Bronchus fibroblast of lung (primary cell): ENCODE data around the gene PCK2. TPM values are rescaled to one million over a fixed set of nuclear protein-coding genes. Genes with fewer than 3 reads are reported as not detected.

Experiments used
- total RNA-seq: library from RNA; depleted of rRNA; stranded (reverse); fragments of >200 nt; gene quantifications from 2 replicates; pipeline ENCODE4 v1.2.3, GENCODE V29; 2015

Gene PCK2
- 63.3 and 65.6 TPM in 2 replicates for total RNA-seq

GRCh38 chr14:24093901-24094840 is at the start of gene PCK2:
TSS of gene PCK2 (plus strand) at chr14:24094311. CDS start at chr14:24094406, 95 bp downstream.

GRCh38 chr14:24051789-24052655 is 42.1 kb upstream of the PCK2 start, which contains the start of gene CARMIL3:
TSS of gene CARMIL3 (plus strand) at chr14:24052009. CDS start at chr14:24052154, 145 bp downstream.

GRCh38 chr14:24071144-24071697 is 22.9 kb upstream of the PCK2 start, which contains the start of gene CPNE6:
TSS of gene CPNE6 (plus strand) at chr14:24071562. CDS start at chr14:24072937, 1,375 bp downstream.

GRCh38 chr14:24114532-24115421 is 20.7 kb downstream of the PCK2 start, which contains the start of the genes DCAF11 and NRL:
TSS of gene DCAF11 (plus strand) at chr14:24114777. CDS start at chr14:24115595, 818 bp downstream.
TSS of gene NRL (minus strand) at chr14:24114949. CDS start at chr14:24082848, 32,101 bp downstream.

GRCh38 chr14:24130380-24130716 is 36.2 kb downstream of the PCK2 start, which contains the start of gene FITM1:
TSS of gene FITM1 (plus strand) at chr14:24130659. CDS start at chr14:24131564, 905 bp downstream.

GRCh38 chr14:24135834-24136683 is 41.9 kb downstream of the PCK2 start, which contains the start of gene PSME1:
TSS of gene PSME1 (plus strand) at chr14:24136194. CDS start at chr14:24136263, 69 bp downstream.

GRCh38 chr14:24141097-24141880 is 47.2 kb downstream of the PCK2 start, which contains the start of gene EMC9:
TSS of gene EMC9 (minus strand) at chr14:24141591. CDS start at chr14:24141304, 287 bp downstream.

GRCh38 chr14:24146453-24146977 is 52.4 kb downstream of the PCK2 start, which contains the start of gene PSME2:
TSS of gene PSME2 (minus strand) at chr14:24146610. CDS start at chr14:24146581, 29 bp downstream.

GRCh38 chr14:24146978-24147760 is 53.1 kb downstream of the PCK2 start, which contains the start of gene RNF31:
TSS of gene RNF31 (plus strand) at chr14:24147498. CDS start at chr14:24147699, 201 bp downstream.

Other genes with a start within 250 kb of the PCK2 start
- 52.9 and 53.3 TPM in 2 replicates for gene DHRS4, start 140.5 kb upstream of the PCK2 start, total RNA-seq
- gene DHRS4L2, start 105.4 kb upstream of the PCK2 start, total RNA-seq = 14.3 and 17.1 TPM in 2 replicates
- gene CARMIL3, start 42.3 kb upstream of the PCK2 start, total RNA-seq = under 0.01 TPM in 2 replicates
- gene CPNE6, start 22.7 kb upstream of the PCK2 start, total RNA-seq = not detected in 2 replicates
- 42.2 and 43.7 TPM in 2 replicates for gene DCAF11, start 20.5 kb downstream of the PCK2 start, total RNA-seq
- 0.59 and 2.9 TPM in 2 replicates for gene NRL, start 20.6 kb downstream of the PCK2 start, total RNA-seq
- not detected in 2 replicates for gene FITM1, start 36.3 kb downstream of the PCK2 start, total RNA-seq
- 128 and 137 TPM in 2 replicates for gene PSME1, start 41.9 kb downstream of the PCK2 start, total RNA-seq
- gene EMC9, start 47.3 kb downstream of the PCK2 start, total RNA-seq = 31.4 and 38.4 TPM in 2 replicates
- gene PSME2, start 52.3 kb downstream of the PCK2 start, total RNA-seq = 70.1 and 79.7 TPM in 2 replicates
- gene RNF31, start 53.2 kb downstream of the PCK2 start, total RNA-seq = 49.9 and 53.7 TPM in 2 replicates
- gene IRF9, start 67.0 kb downstream of the PCK2 start, total RNA-seq = 36.3 and 39.8 TPM in 2 replicates
- gene REC8, start 77.8 kb downstream of the PCK2 start, total RNA-seq = 54.3 and 64.6 TPM in 2 replicates
- gene IPO4, start 94.5 kb downstream of the PCK2 start, total RNA-seq = 56.5 and 58.6 TPM in 2 replicates
- 58.4 and 59.5 TPM in 2 replicates for gene TM9SF1, start 101.1 kb downstream of the PCK2 start, total RNA-seq
- gene TSSK4, start 111.4 kb downstream of the PCK2 start, total RNA-seq = 0.17 TPM in 1 of 2 replicates, not detected in the other
- gene CHMP4A, start 119.2 kb downstream of the PCK2 start, total RNA-seq = 32.4 and 48.6 TPM in 2 replicates
- gene MDP1, start 121.8 kb downstream of the PCK2 start, total RNA-seq = 18.2 and 19.6 TPM in 2 replicates
- 234 and 246 TPM in 2 replicates for gene NEDD8, start 138.1 kb downstream of the PCK2 start, total RNA-seq
- 53.1 and 54.3 TPM in 2 replicates for gene GMPR2, start 138.6 kb downstream of the PCK2 start, total RNA-seq
- 52.6 and 56.7 TPM in 2 replicates for gene TINF2, start 148.3 kb downstream of the PCK2 start, total RNA-seq
- gene TGM1, start 168.9 kb downstream of the PCK2 start, total RNA-seq = 0.45 and 1.2 TPM in 2 replicates
- 32.1 and 33.9 TPM in 2 replicates for gene RABGGTA, start 177.3 kb downstream of the PCK2 start, total RNA-seq
- gene DHRS1, start 205.5 kb downstream of the PCK2 start, total RNA-seq = 27.4 and 28.2 TPM in 2 replicates
- gene NOP9, start 205.5 kb downstream of the PCK2 start, total RNA-seq = 17.2 and 18.5 TPM in 2 replicates
- gene CIDEB, start 213.7 kb downstream of the PCK2 start, total RNA-seq = 1.3 and 1.8 TPM in 2 replicates
- 1.0 and 3.0 TPM in 2 replicates for gene LTB4R2, start 215.8 kb downstream of the PCK2 start, total RNA-seq
- 0.84 and 1.0 TPM in 2 replicates for gene LTB4R, start 217.2 kb downstream of the PCK2 start, total RNA-seq
- 0.15 and 0.17 TPM in 2 replicates for gene ADCY4, start 240.8 kb downstream of the PCK2 start, total RNA-seq
- gene RIPK3, start 245.7 kb downstream of the PCK2 start, total RNA-seq = 0.45 and 0.84 TPM in 2 replicates